Progenitor cell of endocrine pancreas (in vitro differentiated cells): ENCODE data around the gene MTHFSD. TPM values are rescaled to one million over a fixed set of nuclear protein-coding genes. Genes with fewer than 3 reads are reported as not detected.
A peak's percentile ranks its signal among the peaks of the same experiment; 100 is the strongest.

Experiments
- DNase-seq: peaks from one replicate; pipeline ENCODE4 v3.0.0; 2021; ENCODE audit warnings: low spot score; ENCODE audit not compliant: unreplicated experiment
- H3K27ac Mint-ChIP-seq: 2 replicates; pipeline ENCODE4 v1.8.0; 2021; ENCODE audit warnings: mild to moderate bottlenecking, moderate library complexity, mixed read lengths
- H3K27me3 Mint-ChIP-seq: 2 replicates; pipeline ENCODE4 v1.8.0; 2021; ENCODE audit warnings: mixed read lengths
- H3K36me3 Mint-ChIP-seq: 2 replicates; pipeline ENCODE4 v1.8.0; 2022; ENCODE audit warnings: mixed read lengths; ENCODE audit not compliant: insufficient read depth
- H3K4me1 Mint-ChIP-seq: 2 replicates; pipeline ENCODE4 v1.8.0; 2021; ENCODE audit warnings: low read depth, mixed read lengths
- H3K4me3 Mint-ChIP-seq: 2 replicates; pipeline ENCODE4 v1.8.0; 2021; ENCODE audit warnings: low read depth, mild to moderate bottlenecking, moderate library complexity, mixed read lengths
- H3K9me3 Mint-ChIP-seq: 2 replicates; pipeline ENCODE4 v1.8.0; 2021; ENCODE audit warnings: low read depth, mixed read lengths
- CTCF ChIP-seq: fragments of 200-600 bp; sonication (generic); IDR thresholded peaks from one replicate; pipeline ENCODE4 v1.5.0; 2021; ENCODE audit warnings: antibody characterized with exemption, mild to moderate bottlenecking; ENCODE audit not compliant: unreplicated experiment
- total RNA-seq: library from RNA; stranded (reverse); gene quantifications from 2 replicates; pipeline ENCODE4 v1.2.1, GENCODE V29; 2021

Gene MTHFSD
- total RNA-seq, 1 donor from 2014 or later, result 21.8 TPM

- no peak for TF ChIP-seq CTCF
- Mint-ChIP-seq H3K4me3 (no peak overlapping the region), H3K36me3 (no peaks in the 10 kb centered on the region), H3K4me1 (peaks cover 15% of the 10 kb centered on the region), H3K27me3 (peaks cover 83% of the 10 kb centered on the region), H3K27ac (no peak overlapping the region), H3K9me3 (no peaks in the 10 kb centered on the region)
- DNase-seq, result no peak
Measured at GRCh38 chr16:86580063-86580790, 25.2 kb upstream of the MTHFSD start.

GRCh38 chr16:86579268-86580062 lies 24.4 kb upstream of the MTHFSD start:
- Mint-ChIP-seq H3K9me3 (no peaks in the 10 kb centered on the region), H3K4me1 (peaks cover 15% of the 10 kb centered on the region), H3K27me3 (peaks cover 87% of the 10 kb centered on the region), H3K4me3 (peak overlapping the region; percentile 64), H3K36me3 (no peaks in the 10 kb centered on the region), H3K27ac (peak overlapping the region; percentile 78)
- DNase-seq, result no peak
- no peak for TF ChIP-seq CTCF

GRCh38 chr16:86578611-86579267 lies 23.7 kb upstream of the MTHFSD start:
- Mint-ChIP-seq H3K27ac (no peak overlapping the region), H3K36me3 (no peaks in the 10 kb centered on the region), H3K4me3 (peak overlapping the region; percentile 16), H3K9me3 (no peaks in the 10 kb centered on the region), H3K4me1 (peaks cover 15% of the 10 kb centered on the region), H3K27me3 (peaks cover 92% of the 10 kb centered on the region)
- no peak for TF ChIP-seq CTCF
- no peak for DNase-seq

GRCh38 chr16:86578061-86578599 lies 23.1 kb upstream of the MTHFSD start, which contains the start of gene FOXL1:
FOXL1 (plus strand) TSS chr16:86578549; CDS start chr16:86578724, 175 bp downstream.
- Mint-ChIP-seq H3K4me3 (peak within 1 kb of the TSS; percentile 42), H3K27ac (peak within 1 kb of the TSS; percentile 54), H3K36me3 (no peaks in the 10 kb centered on the region), H3K27me3 (peaks cover 92% of the 10 kb centered on the region), H3K4me1 (peaks cover 15% of the 10 kb centered on the region), H3K9me3 (no peaks in the 10 kb centered on the region)
- DNase-seq, result no peak
- TF ChIP-seq CTCF, result no peak
